SU-DHL-6 (cell line): ENCODE data around the gene NCKAP1.

Experiments used
- H2AFZ ChIP-seq: fragments of 200-600 bp; sonication (generic); 2 replicates; pipeline ENCODE4 v1.6.1; 2014; ENCODE audit warnings: low read depth, mild to moderate bottlenecking, moderate library complexity, mixed read lengths, antibody characterized with exemption, low read length; ENCODE audit not compliant: severe bottlenecking
- H3F3A ChIP-seq: fragments of 200-600 bp; shearing (Covaris generic); 2 replicates; pipeline ENCODE4 v1.6.0; 2016; ENCODE audit warnings: antibody characterized with exemption, mild to moderate bottlenecking; ENCODE audit not compliant: insufficient read depth
- H3K27ac ChIP-seq: fragments of 200-600 bp; sonication (generic); 2 replicates; pipeline ENCODE4 v1.5.1; 2016; ENCODE audit warnings: low read depth, mild to moderate bottlenecking, low read length, moderate library complexity, mixed read lengths
- H3K27me3 ChIP-seq: fragments of 200-600 bp; sonication (generic), shearing (Covaris generic); 2 replicates; pipeline ENCODE4 v1.6.0; 2014; ENCODE audit warnings: mild to moderate bottlenecking, low read length
- H3K36me3 ChIP-seq: fragments of 200-600 bp; sonication (generic); 2 replicates; pipeline ENCODE4 v1.6.1; 2014; ENCODE audit warnings: mild to moderate bottlenecking, low read length, mixed read lengths
- H3K4me2 ChIP-seq: fragments of 300-600, 200-600 bp; shearing (Covaris generic), sonication (generic); 2 replicates; pipeline ENCODE4 v1.6.0; 2014; ENCODE audit warnings: low read length, low read depth, mild to moderate bottlenecking; ENCODE audit not compliant: poor library complexity, severe bottlenecking
- H3K4me3 ChIP-seq: fragments of 200-600 bp; sonication (generic); 2 replicates; pipeline ENCODE4 v1.5.1; 2014; ENCODE audit warnings: antibody characterized with exemption, low read length, mild to moderate bottlenecking, mixed read lengths; ENCODE audit not compliant: insufficient read depth, poor library complexity, severe bottlenecking
- H3K79me2 ChIP-seq: fragments of 200-600 bp; sonication (generic); 2 replicates; pipeline ENCODE4 v1.6.1; 2014; ENCODE audit warnings: mild to moderate bottlenecking, low read length, moderate library complexity; ENCODE audit not compliant: insufficient read depth
- H3K9ac ChIP-seq: fragments of 200-600 bp; sonication (generic); 2 replicates; pipeline ENCODE4 v1.7.0; 2014; ENCODE audit warnings: mild to moderate bottlenecking, low read length
- H3K9me2 ChIP-seq: fragments of 200-600 bp; sonication (generic); replicated peaks from 2 replicates; pipeline ENCODE4 v1.6.1; 2014; ENCODE audit warnings: low read length; ENCODE audit not compliant: insufficient read depth
- H3K9me3 ChIP-seq: fragments of 200-600 bp; sonication (generic); 2 replicates; pipeline ENCODE4 v1.6.1; 2014; ENCODE audit warnings: low read length, mixed read lengths; ENCODE audit not compliant: insufficient read depth
- H4K20me1 ChIP-seq: fragments of 200-600 bp; sonication (generic); 2 replicates; pipeline ENCODE4 v1.6.1; 2014; ENCODE audit warnings: low read depth, mild to moderate bottlenecking, antibody characterized with exemption, low read length, moderate library complexity, mixed read lengths
- EZH2phosphoT487 ChIP-seq: fragments of 200-600 bp; sonication (generic), shearing (Covaris generic); conservative IDR thresholded peaks from 2 replicates; pipeline ENCODE4 v1.6.1; 2018; ENCODE audit warnings: mild to moderate bottlenecking, antibody characterized with exemption, low read length, moderate library complexity, mixed read lengths
- TF ChIP-seq, protein P1 (sequence below): fragments of 200-600 bp; sonication (generic); IDR thresholded peaks from one replicate; pipeline ENCODE4 v1.5.1; 2017; ENCODE audit warnings: antibody characterized with exemption, mild to moderate bottlenecking, low read length, moderate library complexity; ENCODE audit not compliant: insufficient read depth, poor library complexity, severe bottlenecking

NCKAP1 gene

DNA sequence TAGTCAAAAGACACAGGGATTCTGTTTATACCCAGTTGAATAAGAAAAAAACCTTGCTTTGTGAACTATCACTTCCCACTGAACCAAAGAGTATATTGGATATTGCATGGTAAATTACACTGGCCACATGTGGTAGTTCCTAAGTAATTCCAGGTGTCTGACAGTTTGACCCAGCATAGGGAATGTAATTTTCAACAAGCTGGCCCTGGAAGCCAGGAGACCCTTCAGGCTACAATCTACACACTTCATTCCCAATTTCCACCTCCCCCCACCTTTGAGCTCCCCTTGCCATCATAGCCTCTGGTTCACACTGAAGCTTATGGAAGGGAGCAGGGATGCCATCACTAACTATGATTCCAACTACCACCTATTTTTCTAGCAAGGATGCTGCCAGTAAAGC, 174.6 kb downstream of the NCKAP1 start:
- no peaks in the 10 kb centered on the region for H3K9me3 ChIP-seq
- no peaks in the 10 kb centered on the region for H3K27me3 ChIP-seq
- H3K4me2 ChIP-seq: no peak overlapping the region
- H3K36me3 ChIP-seq: no peaks in the 10 kb centered on the region
- H3F3A ChIP-seq: no peaks in the 10 kb centered on the region
- no peaks in the 10 kb centered on the region for H3K9me2 ChIP-seq
- no peak overlapping the region for H2AFZ ChIP-seq
- no peaks in the 10 kb centered on the region for H4K20me1 ChIP-seq
- no peak overlapping the region for H3K4me3 ChIP-seq
- H3K27ac ChIP-seq: no peak overlapping the region
- TF ChIP-seq EZH2phosphoT487: no peak
- TF ChIP-seq, protein P1, sequence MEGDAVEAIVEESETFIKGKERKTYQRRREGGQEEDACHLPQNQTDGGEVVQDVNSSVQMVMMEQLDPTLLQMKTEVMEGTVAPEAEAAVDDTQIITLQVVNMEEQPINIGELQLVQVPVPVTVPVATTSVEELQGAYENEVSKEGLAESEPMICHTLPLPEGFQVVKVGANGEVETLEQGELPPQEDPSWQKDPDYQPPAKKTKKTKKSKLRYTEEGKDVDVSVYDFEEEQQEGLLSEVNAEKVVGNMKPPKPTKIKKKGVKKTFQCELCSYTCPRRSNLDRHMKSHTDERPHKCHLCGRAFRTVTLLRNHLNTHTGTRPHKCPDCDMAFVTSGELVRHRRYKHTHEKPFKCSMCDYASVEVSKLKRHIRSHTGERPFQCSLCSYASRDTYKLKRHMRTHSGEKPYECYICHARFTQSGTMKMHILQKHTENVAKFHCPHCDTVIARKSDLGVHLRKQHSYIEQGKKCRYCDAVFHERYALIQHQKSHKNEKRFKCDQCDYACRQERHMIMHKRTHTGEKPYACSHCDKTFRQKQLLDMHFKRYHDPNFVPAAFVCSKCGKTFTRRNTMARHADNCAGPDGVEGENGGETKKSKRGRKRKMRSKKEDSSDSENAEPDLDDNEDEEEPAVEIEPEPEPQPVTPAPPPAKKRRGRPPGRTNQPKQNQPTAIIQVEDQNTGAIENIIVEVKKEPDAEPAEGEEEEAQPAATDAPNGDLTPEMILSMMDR: no peak
- H3K9ac ChIP-seq: no peak overlapping the region
- H3K79me2 ChIP-seq: no peaks in the 10 kb centered on the region

DNA sequence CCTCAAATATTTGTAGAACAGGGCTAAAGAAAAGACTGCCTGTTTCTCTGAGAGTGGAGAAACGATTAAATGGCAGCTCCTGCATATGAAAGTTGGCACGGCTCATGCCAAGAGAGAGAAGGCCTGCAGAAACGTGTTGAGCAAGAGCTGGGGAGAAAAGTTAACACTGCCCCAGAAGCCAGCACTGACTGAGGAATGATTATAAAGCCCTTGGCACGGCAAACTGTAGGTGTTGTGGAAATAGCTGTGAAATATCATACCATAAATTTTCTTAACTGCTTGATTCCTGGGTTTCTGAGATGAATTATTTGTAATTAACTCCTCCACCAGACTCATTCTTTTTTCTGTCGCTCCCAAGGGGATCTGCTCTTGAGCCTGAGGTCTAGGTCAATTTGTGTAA, 176.2 kb downstream of the NCKAP1 start:
- no peak overlapping the region for H3K27ac ChIP-seq
- no peaks in the 10 kb centered on the region for H3F3A ChIP-seq
- TF ChIP-seq, protein P1: no peak
- no peak for TF ChIP-seq EZH2phosphoT487
- H3K9me2 ChIP-seq: no peaks in the 10 kb centered on the region
- no peaks in the 10 kb centered on the region for H4K20me1 ChIP-seq
- no peak overlapping the region for H3K4me2 ChIP-seq
- no peaks in the 10 kb centered on the region for H3K79me2 ChIP-seq
- no peak overlapping the region for H3K9ac ChIP-seq
- no peaks in the 10 kb centered on the region for H3K27me3 ChIP-seq
- H3K9me3 ChIP-seq: no peaks in the 10 kb centered on the region
- no peaks in the 10 kb centered on the region for H3K36me3 ChIP-seq
- no peak overlapping the region for H2AFZ ChIP-seq
- no peak overlapping the region for H3K4me3 ChIP-seq

DNA sequence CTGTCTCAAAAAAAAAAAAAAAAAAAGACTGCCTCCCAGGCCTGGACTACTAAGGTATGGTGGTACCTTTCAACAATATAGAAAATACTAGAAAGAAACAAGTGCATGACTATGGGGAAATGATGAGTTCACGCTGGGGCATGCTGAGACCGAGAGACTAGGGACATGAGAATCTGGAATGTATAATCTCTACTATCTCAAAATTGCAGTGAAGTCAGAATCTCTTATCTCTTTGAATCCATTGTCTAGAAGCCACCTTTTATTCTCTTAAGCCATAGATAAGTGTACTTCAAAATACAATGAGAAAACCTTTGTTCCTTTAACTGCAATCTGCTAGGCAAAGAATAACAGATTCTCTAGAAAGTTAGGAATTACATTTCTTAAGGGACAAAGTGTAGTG, 177.4 kb downstream of the NCKAP1 start:
- no peaks in the 10 kb centered on the region for H3K79me2 ChIP-seq
- no peaks in the 10 kb centered on the region for H3K9me2 ChIP-seq
- H4K20me1 ChIP-seq: no peaks in the 10 kb centered on the region
- H3K4me3 ChIP-seq: no peak overlapping the region
- no peak overlapping the region for H2AFZ ChIP-seq
- no peak overlapping the region for H3K27ac ChIP-seq
- no peaks in the 10 kb centered on the region for H3F3A ChIP-seq
- no peaks in the 10 kb centered on the region for H3K27me3 ChIP-seq
- H3K9ac ChIP-seq: no peak overlapping the region
- H3K4me2 ChIP-seq: no peak overlapping the region
- H3K36me3 ChIP-seq: no peaks in the 10 kb centered on the region
- no peak for TF ChIP-seq EZH2phosphoT487
- TF ChIP-seq, protein P1: no peak
- H3K9me3 ChIP-seq: no peaks in the 10 kb centered on the region
